ENCODE measurements around the gene IL17RD.
A peak's percentile ranks its signal among the peaks of the same experiment; 100 is the strongest.

Gene IL17RD

DNA sequence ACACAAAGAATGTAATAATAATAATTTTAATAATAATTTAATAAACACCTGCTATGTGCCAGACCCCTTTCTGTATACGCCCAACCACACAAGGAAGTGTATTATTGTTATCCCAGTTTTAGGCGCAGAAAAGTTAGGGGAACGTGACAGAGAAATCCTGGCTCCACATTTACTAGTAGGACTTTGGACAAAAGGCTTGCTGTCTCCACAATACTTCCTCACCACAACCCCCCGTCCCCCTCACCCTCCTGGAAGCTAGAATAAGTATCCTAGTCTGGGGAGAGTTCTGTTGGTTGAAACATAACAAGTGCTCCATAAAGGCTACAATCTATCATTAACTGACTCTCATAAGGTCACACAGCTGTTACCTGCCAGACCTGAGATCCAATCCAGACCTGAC lies 488 bp upstream of the IL17RD start:
- TF ChIP-seq GATA2 (IDR thresholded peaks at IDR 0.05; ENCODE audit: low read depth, low read length): no peak
- TF ChIP-seq GATA3 (IDR thresholded peaks at IDR 0.05; ENCODE audit: low read depth, low read length): no peak

DNA sequence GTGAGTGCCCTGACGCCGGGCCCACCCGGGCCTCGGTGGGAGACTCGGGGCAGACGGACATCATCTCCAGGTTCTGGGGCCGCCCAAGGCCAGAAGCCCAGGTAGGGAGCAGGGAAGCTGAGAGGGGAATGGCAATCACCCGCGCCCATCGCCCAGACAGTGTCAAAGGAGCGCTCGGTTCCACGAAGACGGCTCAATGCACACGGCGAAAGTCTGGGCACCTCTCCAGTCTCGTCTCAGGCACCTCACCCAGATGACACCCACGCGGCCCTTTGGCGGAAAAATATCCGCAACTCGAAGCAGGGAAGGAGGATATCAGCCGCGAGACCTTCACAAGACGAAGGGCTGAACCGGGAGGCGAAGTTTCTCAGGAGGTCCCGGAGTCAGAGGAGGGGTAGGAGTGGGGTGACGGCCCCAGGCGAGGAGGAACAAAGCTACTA lies 916 bp downstream of the IL17RD start:
- TF ChIP-seq GATA3 (IDR thresholded peaks at IDR 0.05; ENCODE audit: low read depth, low read length): no peak
- TF ChIP-seq GATA2 (IDR thresholded peaks at IDR 0.05; ENCODE audit: low read depth, low read length): no peak

DNA sequence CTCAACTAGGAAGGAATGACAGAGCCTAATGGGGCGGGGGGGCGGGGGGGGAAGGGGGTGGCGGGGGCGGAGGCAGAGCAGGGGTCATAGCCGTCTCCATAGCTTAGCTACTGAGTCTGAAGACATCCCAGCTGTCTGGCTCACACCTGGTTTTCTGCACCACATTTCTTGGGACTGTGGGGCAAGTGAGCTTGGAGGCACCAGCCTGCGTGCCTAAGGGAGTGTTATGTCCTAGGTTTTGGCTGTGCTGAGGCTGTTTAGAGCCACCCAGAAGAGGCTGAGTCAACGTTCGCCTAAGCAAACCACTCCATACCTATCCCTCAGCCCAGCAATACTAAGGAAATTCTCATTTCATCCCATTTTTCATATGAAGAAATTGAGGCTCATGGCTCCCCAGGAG lies 1.4 kb downstream of the IL17RD start:
- TF ChIP-seq GATA3 (IDR thresholded peaks at IDR 0.05; ENCODE audit: low read depth, low read length) (no peak), GATA2 (IDR thresholded peaks at IDR 0.05; ENCODE audit: low read depth, low read length) (no peak)

DNA sequence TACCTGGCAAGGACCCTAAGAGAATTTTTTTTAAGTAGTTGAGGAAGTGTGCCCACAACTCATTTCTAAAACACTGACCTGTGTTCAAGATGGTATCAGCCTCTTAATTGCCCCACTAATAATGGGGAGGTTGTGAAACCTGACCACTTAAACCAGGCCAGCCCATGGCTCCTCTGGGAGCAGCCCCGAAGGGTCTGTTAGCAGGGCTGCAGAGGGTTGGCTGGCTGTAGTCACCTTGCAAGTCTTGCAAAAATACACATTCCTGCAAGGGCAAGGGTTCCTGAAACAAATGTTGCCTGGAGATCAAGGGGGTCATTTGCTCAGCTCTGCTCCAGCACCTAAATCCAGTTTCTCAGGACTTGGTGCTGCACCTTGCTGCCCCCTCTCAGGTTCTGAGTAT lies 3.2 kb downstream of the IL17RD start:
- TF ChIP-seq GATA3 (IDR thresholded peaks at IDR 0.05; ENCODE audit: low read depth, low read length) (no peak), GATA2 (IDR thresholded peaks at IDR 0.05; ENCODE audit: low read depth, low read length) (no peak)

DNA sequence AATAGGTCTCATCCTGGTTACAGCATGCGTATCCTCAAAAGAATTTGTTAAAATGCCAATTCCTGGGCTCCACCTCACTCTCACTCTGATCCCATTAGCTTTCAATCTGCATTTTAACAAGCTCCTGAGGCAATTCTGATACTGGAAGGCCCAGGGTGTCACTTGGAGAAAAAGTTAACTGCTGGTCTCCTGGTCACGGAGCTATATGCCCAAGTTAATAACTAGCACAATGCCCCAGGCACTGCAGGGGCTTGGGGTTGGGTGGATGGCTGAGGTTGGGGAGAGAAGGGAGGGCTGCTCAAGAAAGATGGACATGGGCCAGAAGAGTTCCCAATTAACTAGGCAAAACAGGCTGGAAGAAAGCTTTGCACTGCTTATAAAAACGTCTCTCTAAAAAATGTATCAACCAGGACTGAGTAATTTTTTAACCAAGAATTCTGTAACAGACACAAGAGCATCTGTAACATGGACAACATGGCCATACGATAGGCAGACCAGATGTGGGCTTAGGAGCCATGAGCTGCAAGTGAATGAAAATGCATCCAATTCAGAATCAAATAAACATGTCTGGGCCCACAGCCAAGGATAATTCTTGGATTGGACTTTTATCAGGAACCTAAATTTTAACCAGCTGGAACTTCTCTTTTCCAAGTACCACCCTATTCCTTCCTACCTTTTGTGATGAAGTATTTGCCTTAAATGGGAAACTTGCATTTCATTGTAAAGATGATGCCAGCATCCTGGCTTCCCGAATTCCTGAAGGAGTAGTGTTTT lies 4.2 kb downstream of the IL17RD start:
- TF ChIP-seq GATA3 (IDR thresholded peaks at IDR 0.05; ENCODE audit: low read depth, low read length) (no peak), GATA2 (IDR thresholded peaks at IDR 0.05; ENCODE audit: low read depth, low read length) (0 out of 2 replicates have a peak, but pooled peaks have one; percentile 19)

DNA sequence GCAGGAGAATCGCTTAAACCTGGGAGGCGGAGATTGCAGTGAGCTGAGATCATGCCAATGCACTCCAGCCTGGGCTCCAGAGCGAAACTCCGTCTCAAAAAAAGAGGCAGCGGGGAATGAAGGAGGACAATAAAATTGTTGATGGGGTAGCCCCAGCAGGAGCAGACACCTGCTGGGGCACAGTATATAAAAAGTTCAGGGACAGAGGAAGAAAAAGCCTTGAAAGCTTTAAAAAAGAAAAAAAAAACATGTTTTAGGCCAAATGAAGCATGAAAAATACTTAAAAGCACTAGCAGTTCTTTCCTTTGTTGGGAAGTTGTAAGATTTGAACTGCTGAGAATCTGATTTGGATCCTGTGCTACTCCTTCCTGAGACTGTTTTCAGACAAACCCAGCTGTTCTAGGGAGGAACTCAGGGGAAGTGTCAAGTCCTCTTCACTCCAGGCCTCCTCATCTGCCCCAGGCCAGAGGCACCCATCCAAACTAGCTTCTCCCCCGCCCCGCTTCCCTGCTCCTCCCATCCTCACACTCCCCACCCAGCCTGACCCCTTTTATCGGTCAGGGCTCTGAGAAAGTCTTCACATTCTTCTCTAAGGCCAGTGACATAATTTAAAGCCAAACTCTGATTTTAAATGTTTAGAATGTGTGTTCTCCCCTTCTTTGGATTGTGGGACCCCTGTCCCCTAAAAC lies 4.9 kb downstream of the IL17RD start:
- no peak for TF ChIP-seq GATA3 (IDR thresholded peaks at IDR 0.05; ENCODE audit: low read depth, low read length)
- no peak for TF ChIP-seq GATA2 (IDR thresholded peaks at IDR 0.05; ENCODE audit: low read depth, low read length)

DNA sequence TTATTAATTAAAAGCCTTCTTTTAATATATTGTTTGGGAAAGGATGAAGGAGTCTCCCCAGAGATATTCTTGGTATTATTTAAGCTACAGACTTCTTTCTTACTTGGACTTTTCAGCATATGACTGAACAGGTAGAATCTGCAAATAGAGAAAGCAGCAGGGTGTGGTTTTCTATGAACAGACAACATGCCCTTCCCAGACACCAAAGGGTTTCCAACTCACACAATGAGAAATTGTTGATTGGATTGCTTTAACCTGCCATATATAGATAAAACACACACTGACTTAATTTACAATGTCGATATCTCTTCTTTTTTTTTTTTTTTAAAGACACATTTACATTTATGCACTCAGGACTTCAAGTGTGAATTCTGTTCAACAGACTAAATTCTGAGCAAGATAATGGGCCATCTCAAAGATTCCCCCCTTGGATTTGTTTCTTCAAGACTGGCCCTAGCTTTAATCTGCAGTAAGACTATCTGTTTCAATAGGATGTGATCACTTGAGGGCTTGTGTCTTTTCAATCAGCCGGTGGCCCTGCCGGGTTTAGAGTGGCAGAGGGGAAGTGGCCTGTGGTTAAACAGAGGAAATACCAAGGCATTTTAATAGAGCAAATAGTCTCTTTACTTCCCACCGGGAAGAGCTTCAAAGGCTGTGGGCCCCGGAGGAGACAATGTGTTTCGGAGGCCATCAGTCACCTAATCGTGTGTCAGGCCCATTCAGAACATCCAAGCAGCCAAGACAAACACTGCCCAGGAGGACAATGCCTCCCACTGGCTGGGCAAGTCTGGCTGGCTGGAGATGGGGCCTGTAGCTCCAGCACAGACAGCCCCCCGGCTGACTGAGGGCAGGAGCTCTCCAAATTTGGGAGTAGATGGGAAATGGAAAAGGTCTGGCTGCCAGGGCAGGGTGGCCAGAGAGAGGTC lies 6.1 kb downstream of the IL17RD start:
- TF ChIP-seq GATA2 (IDR thresholded peaks at IDR 0.05; ENCODE audit: low read depth, low read length) (no peak), GATA3 (IDR thresholded peaks at IDR 0.05; ENCODE audit: low read depth, low read length) (no peak)

DNA sequence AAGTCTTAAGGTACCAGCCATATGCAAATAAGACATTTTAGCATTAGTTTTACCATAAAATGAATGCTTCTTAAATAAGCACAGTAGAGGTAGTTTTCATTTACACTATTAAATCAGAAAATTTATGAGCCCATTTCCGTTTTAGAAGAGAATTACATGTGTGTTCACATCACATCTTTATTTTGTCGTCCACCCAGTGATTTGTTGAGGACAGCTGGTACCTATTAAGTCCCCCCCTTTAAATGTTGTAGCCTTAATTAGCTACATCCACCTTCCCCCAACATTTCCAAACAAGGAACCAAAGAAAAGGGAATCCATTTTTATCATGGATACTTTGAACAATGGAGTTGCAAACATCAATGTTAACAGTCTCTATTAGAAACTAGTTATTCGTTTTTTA lies 6.8 kb downstream of the IL17RD start:
- TF ChIP-seq GATA3 (IDR thresholded peaks at IDR 0.05; ENCODE audit: low read depth, low read length): no peak
- TF ChIP-seq GATA2 (IDR thresholded peaks at IDR 0.05; ENCODE audit: low read depth, low read length): no peak

DNA sequence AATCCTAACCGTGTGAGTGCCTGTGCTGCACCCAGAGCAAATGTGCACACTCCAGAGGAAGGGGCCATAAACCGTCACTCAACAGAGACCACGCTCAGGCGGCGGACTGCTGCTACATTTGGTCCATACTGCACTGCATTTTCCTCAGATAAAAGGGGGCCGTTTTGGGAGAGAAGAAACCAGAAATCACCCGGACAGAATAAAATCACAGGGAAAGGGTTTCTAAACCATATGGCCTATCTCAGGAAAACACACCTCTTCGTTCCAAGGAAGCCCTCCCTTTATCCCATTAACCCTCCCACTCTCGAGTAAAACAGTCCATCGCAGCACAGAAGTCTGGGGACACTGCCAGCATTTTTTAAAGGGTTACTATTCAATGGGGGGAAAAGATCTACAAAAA lies 7.6 kb downstream of the IL17RD start:
- TF ChIP-seq GATA3 (IDR thresholded peaks at IDR 0.05; ENCODE audit: low read depth, low read length): no peak
- TF ChIP-seq GATA2 (IDR thresholded peaks at IDR 0.05; ENCODE audit: low read depth, low read length): no peak

DNA sequence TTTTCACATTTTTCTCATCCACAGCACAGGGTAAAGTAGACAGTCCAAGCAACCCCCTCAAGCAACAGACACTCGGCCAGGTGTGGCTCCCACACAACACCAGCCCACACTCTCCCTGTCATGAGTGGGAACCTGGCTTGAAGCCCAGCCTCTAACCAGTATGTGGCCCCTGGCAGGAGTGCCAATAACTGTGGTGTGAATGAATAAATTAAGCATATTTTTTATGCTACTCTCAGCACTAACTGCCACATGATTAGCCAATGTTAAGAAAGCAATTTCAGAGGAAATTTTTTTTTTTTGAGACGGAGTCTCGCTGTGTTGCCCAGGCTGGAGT lies 9.9 kb downstream of the IL17RD start:
- TF ChIP-seq GATA2 (IDR thresholded peaks at IDR 0.05; ENCODE audit: low read depth, low read length) (no peak), GATA3 (IDR thresholded peaks at IDR 0.05; ENCODE audit: low read depth, low read length) (no peak)

DNA sequence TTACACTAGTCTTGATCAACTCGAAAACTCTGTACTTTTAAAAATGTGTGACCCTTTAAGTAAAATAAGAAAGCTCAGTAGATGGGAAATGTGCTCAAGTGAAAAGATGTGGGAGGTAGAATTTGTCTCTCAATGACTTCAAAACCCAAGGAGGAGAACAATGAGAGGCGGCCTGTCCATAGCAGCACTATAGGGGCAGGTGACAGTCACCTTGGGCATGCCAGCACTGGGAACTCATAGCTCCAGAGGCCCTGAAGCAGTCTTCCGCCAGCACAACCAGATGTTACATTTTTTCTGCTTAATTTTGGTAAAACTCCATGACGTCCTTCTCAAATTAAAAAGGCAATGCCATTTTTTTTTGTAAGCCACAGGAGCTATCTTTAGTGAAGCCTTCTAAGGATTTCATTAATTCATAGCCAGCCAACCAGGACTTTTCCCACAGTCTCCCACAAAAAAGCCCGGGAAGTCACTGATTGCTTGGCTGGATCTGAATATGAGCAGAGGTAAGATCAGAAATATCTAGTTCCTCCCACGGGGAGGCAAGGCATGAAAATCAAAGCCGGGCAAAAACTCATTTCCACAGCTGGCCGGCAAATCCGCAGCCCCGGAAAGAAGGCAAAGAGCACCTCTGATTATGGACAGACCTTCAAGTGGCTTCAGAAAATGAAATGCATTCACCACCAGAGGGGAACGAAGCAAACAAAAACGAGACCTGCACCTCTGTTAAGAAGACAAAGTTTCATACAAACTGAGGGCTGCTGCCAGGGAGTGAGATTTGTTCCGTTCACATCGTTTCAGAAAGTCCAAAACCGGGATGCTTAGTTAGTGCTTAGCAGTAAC lies 10.5 kb downstream of the IL17RD start:
- TF ChIP-seq GATA3 (IDR thresholded peaks at IDR 0.05; ENCODE audit: low read depth, low read length) (no peak), GATA2 (IDR thresholded peaks at IDR 0.05; ENCODE audit: low read depth, low read length) (no peak)

DNA sequence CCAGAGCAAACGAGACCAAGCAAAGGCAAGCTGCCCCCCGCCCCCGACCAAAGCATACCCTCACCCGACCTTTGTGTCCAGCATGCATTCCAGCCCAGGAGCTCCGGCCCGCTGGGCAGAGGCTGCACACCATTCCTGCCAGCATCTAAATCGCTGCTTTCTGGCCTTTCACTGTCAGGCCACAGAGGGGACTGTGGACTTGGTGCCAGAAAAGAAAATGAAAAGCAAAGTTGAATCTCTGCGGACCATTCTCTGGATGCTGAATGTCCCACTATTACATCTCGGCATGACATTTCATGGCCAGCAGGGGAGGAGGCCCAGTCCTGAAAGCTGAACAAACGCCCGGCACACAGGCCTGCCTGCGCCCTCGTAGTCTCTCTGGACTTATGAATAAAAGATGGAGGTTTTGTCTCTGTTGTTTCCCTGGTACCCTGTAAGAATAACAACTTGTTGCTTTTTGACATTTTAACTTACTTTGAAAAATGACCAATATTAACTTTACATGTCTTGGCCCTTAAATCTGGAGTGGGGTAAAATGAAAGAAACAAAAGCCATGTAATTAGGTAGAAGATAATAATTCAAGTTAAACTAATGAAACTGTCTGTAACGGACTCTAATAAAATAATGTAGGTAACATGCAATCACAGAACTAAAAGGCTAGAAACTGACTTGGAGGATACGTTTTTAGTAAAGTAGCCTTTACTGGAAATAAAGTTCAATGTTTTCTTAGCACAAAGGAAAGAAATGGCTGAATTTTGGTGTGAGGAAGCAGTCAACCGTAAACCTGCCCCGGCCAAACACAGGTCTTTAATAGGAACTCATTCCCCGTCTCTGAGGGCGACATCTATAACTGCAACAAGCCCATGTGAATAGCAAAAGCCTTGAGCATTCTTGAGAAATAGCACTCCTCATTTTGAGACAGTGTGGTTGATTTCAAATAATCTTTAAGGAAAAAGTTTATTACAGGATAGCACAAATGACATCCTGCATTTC lies 12.7 kb downstream of the IL17RD start:
- TF ChIP-seq GATA2 (IDR thresholded peaks at IDR 0.05; ENCODE audit: low read depth, low read length) (no peak), GATA3 (IDR thresholded peaks at IDR 0.05; ENCODE audit: low read depth, low read length) (no peak)
